ENCODE data around the gene PHF14. TPM values are rescaled to one million over a fixed set of nuclear protein-coding genes. Genes with fewer than 3 reads are reported as not detected.
A peak's percentile ranks its signal among the peaks of the same experiment; 100 is the strongest.

PHF14 gene
- total RNA-seq, 6 donors from 2014 or later = 19.0 to 85.9 (median 24.0) TPM

DNA sequence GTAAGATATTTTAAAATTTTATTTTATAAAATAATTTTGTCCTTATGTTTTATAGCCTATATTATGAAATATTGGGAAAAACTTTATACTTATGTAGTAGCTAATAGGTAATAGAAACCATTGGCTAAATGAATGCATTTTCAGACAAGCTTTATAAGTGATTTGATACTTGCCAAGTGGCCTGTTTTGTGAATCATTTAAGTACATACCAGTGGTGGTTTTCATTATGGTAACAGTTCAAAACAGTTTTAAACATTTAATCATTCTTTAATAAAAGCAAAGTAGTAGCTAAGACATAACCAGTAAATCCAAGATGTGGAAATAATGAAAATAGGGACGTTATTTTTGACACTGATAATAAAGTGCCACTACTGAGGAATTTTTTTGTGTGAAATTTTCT lies 182.2 kb downstream of the PHF14 start:
- no peak overlapping the region for H3K27ac ChIP-seq
- no peak for DNase-seq
- H3K36me3 ChIP-seq = no peaks in the 10 kb centered on the region
- H3K4me3 ChIP-seq = no peak overlapping the region
- WGBS, 2 donors = 88 to 94% methylated on average over 1 of the region's 1 CpG
- no peaks in the 10 kb centered on the region for H3K9me3 ChIP-seq
- TF ChIP-seq EP300 (IDR thresholded peaks at IDR 0.05) (no peak), POLR2AphosphoS5 (IDR thresholded peaks at IDR 0.05) (no peak), POLR2A (IDR thresholded peaks at IDR 0.05) (no peak)
- TF ChIP-seq, protein P1, sequence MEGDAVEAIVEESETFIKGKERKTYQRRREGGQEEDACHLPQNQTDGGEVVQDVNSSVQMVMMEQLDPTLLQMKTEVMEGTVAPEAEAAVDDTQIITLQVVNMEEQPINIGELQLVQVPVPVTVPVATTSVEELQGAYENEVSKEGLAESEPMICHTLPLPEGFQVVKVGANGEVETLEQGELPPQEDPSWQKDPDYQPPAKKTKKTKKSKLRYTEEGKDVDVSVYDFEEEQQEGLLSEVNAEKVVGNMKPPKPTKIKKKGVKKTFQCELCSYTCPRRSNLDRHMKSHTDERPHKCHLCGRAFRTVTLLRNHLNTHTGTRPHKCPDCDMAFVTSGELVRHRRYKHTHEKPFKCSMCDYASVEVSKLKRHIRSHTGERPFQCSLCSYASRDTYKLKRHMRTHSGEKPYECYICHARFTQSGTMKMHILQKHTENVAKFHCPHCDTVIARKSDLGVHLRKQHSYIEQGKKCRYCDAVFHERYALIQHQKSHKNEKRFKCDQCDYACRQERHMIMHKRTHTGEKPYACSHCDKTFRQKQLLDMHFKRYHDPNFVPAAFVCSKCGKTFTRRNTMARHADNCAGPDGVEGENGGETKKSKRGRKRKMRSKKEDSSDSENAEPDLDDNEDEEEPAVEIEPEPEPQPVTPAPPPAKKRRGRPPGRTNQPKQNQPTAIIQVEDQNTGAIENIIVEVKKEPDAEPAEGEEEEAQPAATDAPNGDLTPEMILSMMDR (IDR thresholded peaks at IDR 0.05) = no peak
- H3K4me1 ChIP-seq = no peaks in the 10 kb centered on the region
- ATAC-seq (ENCODE audit: low FRiP score in 2 of 2) = peak in 1 of 2 donors; percentile 56
- no peaks in the 10 kb centered on the region for H3K27me3 ChIP-seq

GRCh38 chr7:11161499-11161898 lies 187.8 kb downstream of the PHF14 start:
- Histone ChIP-seq H3K9me3 (no peaks in the 10 kb centered on the region), H3K27me3 (no peaks in the 10 kb centered on the region), H3K4me3 (no peak overlapping the region), H3K27ac (no peak overlapping the region), H3K4me1 (no peaks in the 10 kb centered on the region), H3K36me3 (no peaks in the 10 kb centered on the region)
- no peak for ATAC-seq (ENCODE audit: low FRiP score in 2 of 2)
- 95 to 96% methylated on average over 1 of the region's 1 CpG for WGBS, 2 donors
- TF ChIP-seq POLR2A (IDR thresholded peaks at IDR 0.05) (no peak), POLR2AphosphoS5 (IDR thresholded peaks at IDR 0.05) (no peak), EP300 (IDR thresholded peaks at IDR 0.05) (no peak)
- TF ChIP-seq, protein P1 (IDR thresholded peaks at IDR 0.05) = no peak
- no peak for DNase-seq

- H3K27me3 ChIP-seq = no peaks in the 10 kb centered on the region
- WGBS, 2 donors = 95 to 100% methylated on average over 1 of the region's 1 CpG
- H3K36me3 ChIP-seq = no peaks in the 10 kb centered on the region
- no peak overlapping the region for H3K4me3 ChIP-seq
- TF ChIP-seq EP300 (IDR thresholded peaks at IDR 0.05) (no peak), POLR2A (IDR thresholded peaks at IDR 0.05) (no peak), POLR2AphosphoS5 (IDR thresholded peaks at IDR 0.05) (no peak)
- TF ChIP-seq, protein P1 (IDR thresholded peaks at IDR 0.05) = no peak
- DNase-seq (no peak), ATAC-seq (ENCODE audit: low FRiP score in 2 of 2) (no peak)
- no peak overlapping the region for H3K27ac ChIP-seq
- H3K4me1 ChIP-seq = no peaks in the 10 kb centered on the region
- H3K9me3 ChIP-seq = no peaks in the 10 kb centered on the region
These were observed 189.5 kb downstream of the PHF14 start for GRCh38 chr7:11163220-11163619.

- WGBS, 2 donors = 86 to 96% methylated on average over 1 of the region's 1 CpG
- no peaks in the 10 kb centered on the region for H3K27me3 ChIP-seq
- no peaks in the 10 kb centered on the region for H3K9me3 ChIP-seq
- peaks cover 0 to under 1% (median 0%) of the 10 kb centered on the region in 4 donors for H3K4me1 ChIP-seq
- no peak overlapping the region for H3K4me3 ChIP-seq
- H3K27ac ChIP-seq = no peak overlapping the region
- ATAC-seq (ENCODE audit: low FRiP score in 2 of 2) = no peak
- no peak for TF ChIP-seq POLR2A (IDR thresholded peaks at IDR 0.05)
- TF ChIP-seq, protein P1 (IDR thresholded peaks at IDR 0.05) = no peak
- no peak for TF ChIP-seq EP300 (IDR thresholded peaks at IDR 0.05)
- TF ChIP-seq POLR2AphosphoS5 (IDR thresholded peaks at IDR 0.05) = no peak
- H3K36me3 ChIP-seq = no peaks in the 10 kb centered on the region
- DNase-seq = no peak
These were observed 192.4 kb downstream of the PHF14 start for GRCh38 chr7:11166051-11166450.

GRCh38 chr7:11168650-11169170 lies 195.0 kb downstream of the PHF14 start:
- DNase-seq (no peak), ATAC-seq (ENCODE audit: low FRiP score in 2 of 2) (no peak)
- 70 to 75% methylated on average over 1 of the region's 1 CpG for WGBS, 2 donors
- Histone ChIP-seq H3K4me3 (no peak overlapping the region), H3K4me1 (peaks cover 0 to 4% (median 0%) of the 10 kb centered on the region in 4 donors), H3K36me3 (no peaks in the 10 kb centered on the region), H3K9me3 (no peaks in the 10 kb centered on the region), H3K27ac (no peak overlapping the region), H3K27me3 (no peaks in the 10 kb centered on the region)
- TF ChIP-seq POLR2A (IDR thresholded peaks at IDR 0.05) = no peak
- TF ChIP-seq EP300 (IDR thresholded peaks at IDR 0.05) = no peak
- TF ChIP-seq POLR2AphosphoS5 (IDR thresholded peaks at IDR 0.05) = no peak
- TF ChIP-seq, protein P1 (IDR thresholded peaks at IDR 0.05) = no peak
